ENCODE results near the gene GZMH. TPM values are rescaled to one million over a fixed set of nuclear protein-coding genes. Genes with fewer than 3 reads are reported as not detected.

Gene GZMH
- total RNA-seq, 1 experiment from 2014 or later = not detected

GRCh38 chr14:24576182-24576581 lies 33.3 kb downstream of the GZMH start, which contains the start of gene CTSG:
CTSG (minus strand) TSS chr14:24576250; CDS start chr14:24576223, 27 bp downstream.
- no peak for TF ChIP-seq CTCF (IDR thresholded peaks at IDR 0.05; ENCODE audit: unreplicated experiment)
- Mint-ChIP-seq H3K4me3 (ENCODE audit: unreplicated experiment) (no peak within 1 kb of the TSS), H3K36me3 (ENCODE audit: insufficient read depth, unreplicated experiment) (no peaks in the 10 kb centered on the region), H3K27me3 (ENCODE audit: insufficient read depth, unreplicated experiment) (peaks cover 6% of the 10 kb centered on the region), H3K9me3 (ENCODE audit: unreplicated experiment) (no peaks in the 10 kb centered on the region), H3K27ac (ENCODE audit: low read depth, unreplicated experiment) (no peak within 1 kb of the TSS), H3K4me1 (ENCODE audit: insufficient read depth, unreplicated experiment) (no peaks in the 10 kb centered on the region)
- POLR2A ChIA-PET = no interaction called here
- CTCF ChIA-PET = no interaction called here
- intact Hi-C loops (cut with micrococcal nuclease) = no loop called here
- no TSS peak for BruUV-seq (replicated peaks)
- no peak for DNase-seq (ENCODE audit: unreplicated experiment)

GRCh38 chr14:24574206-24574774 lies 35.2 kb downstream of the GZMH start:
- intact Hi-C loops (cut with micrococcal nuclease) = no loop called here
- no peaks in the 10 kb centered on the region for H3K36me3 Mint-ChIP-seq (ENCODE audit: insufficient read depth, unreplicated experiment)
- H3K4me3 Mint-ChIP-seq (ENCODE audit: unreplicated experiment) = no peak overlapping the region
- BruUV-seq (replicated peaks) = no TSS peak
- TF ChIP-seq CTCF (IDR thresholded peaks at IDR 0.05; ENCODE audit: unreplicated experiment) = no peak
- no peak overlapping the region for H3K27ac Mint-ChIP-seq (ENCODE audit: low read depth, unreplicated experiment)
- no peak for DNase-seq (ENCODE audit: unreplicated experiment)
- H3K27me3 Mint-ChIP-seq (ENCODE audit: insufficient read depth, unreplicated experiment) = peaks cover 15% of the 10 kb centered on the region
- H3K9me3 Mint-ChIP-seq (ENCODE audit: unreplicated experiment) = no peaks in the 10 kb centered on the region
- ChIA-PET CTCF (interaction anchor here (0.7 kb wide), 1 partner anchor 367 kb away, joined by 3 read pairs; no protein-coding TSS in a partner anchor), POLR2A (no interaction called here)
- no peaks in the 10 kb centered on the region for H3K4me1 Mint-ChIP-seq (ENCODE audit: insufficient read depth, unreplicated experiment)

- Mint-ChIP-seq H3K36me3 (ENCODE audit: insufficient read depth, unreplicated experiment) (no peaks in the 10 kb centered on the region), H3K9me3 (ENCODE audit: unreplicated experiment) (peaks cover 8% of the 10 kb centered on the region), H3K27me3 (ENCODE audit: insufficient read depth, unreplicated experiment) (peaks cover 11% of the 10 kb centered on the region), H3K4me3 (ENCODE audit: unreplicated experiment) (no peak overlapping the region), H3K4me1 (ENCODE audit: insufficient read depth, unreplicated experiment) (no peaks in the 10 kb centered on the region), H3K27ac (ENCODE audit: low read depth, unreplicated experiment) (no peak overlapping the region)
- ChIA-PET CTCF (interaction anchor here (0.6 to 0.7 kb wide), 2 partner anchors 34 to 887 kb away, joined by 3 read pairs; no protein-coding TSS in a partner anchor), POLR2A (no interaction called here)
- intact Hi-C loops (cut with micrococcal nuclease) = no loop called here
- TF ChIP-seq CTCF (IDR thresholded peaks at IDR 0.05; ENCODE audit: unreplicated experiment) = no peak
- BruUV-seq (replicated peaks) = no TSS peak
- DNase-seq (ENCODE audit: unreplicated experiment) = no peak
These were observed 43.2 kb downstream of the GZMH start for GRCh38 chr14:24566318-24566717.

- ChIA-PET CTCF (no interaction called here), POLR2A (no interaction called here)
- H3K27me3 Mint-ChIP-seq (ENCODE audit: insufficient read depth, unreplicated experiment) = peaks cover 6% of the 10 kb centered on the region
- H3K9me3 Mint-ChIP-seq (ENCODE audit: unreplicated experiment) = peaks cover 8% of the 10 kb centered on the region
- H3K4me3 Mint-ChIP-seq (ENCODE audit: unreplicated experiment) = no peak overlapping the region
- intact Hi-C loops (cut with micrococcal nuclease) = no loop called here
- no TSS peak for BruUV-seq (replicated peaks)
- H3K27ac Mint-ChIP-seq (ENCODE audit: low read depth, unreplicated experiment) = no peak overlapping the region
- TF ChIP-seq CTCF (IDR thresholded peaks at IDR 0.05; ENCODE audit: unreplicated experiment) = no peak
- H3K36me3 Mint-ChIP-seq (ENCODE audit: insufficient read depth, unreplicated experiment) = no peaks in the 10 kb centered on the region
- no peak for DNase-seq (ENCODE audit: unreplicated experiment)
- no peaks in the 10 kb centered on the region for H3K4me1 Mint-ChIP-seq (ENCODE audit: insufficient read depth, unreplicated experiment)
These were observed 43.7 kb downstream of the GZMH start for GRCh38 chr14:24565766-24566165.
